HEK293 (cell line): ENCODE data around the gene COQ10B.

Experiments used
- CTCF ChIA-PET: fragments of 350-600 bp; formaldehyde crosslinking; extraction: SDS; loops from one replicate; lab custom pipeline; 2021; ENCODE audit warnings: antibody characterized with exemption; lab: Yijun Ruan, JAX
- POLR2A ChIA-PET: fragments of 300-600 bp; formaldehyde crosslinking; extraction: SDS; loops from one replicate; lab custom pipeline; 2020; ENCODE audit warnings: antibody characterized with exemption, inconsistent platforms; lab: Yijun Ruan, JAX
- H3K27ac ChIP-seq: fragments of 200-500 bp; sonication (Bioruptor generic); 2 replicates; pipeline ENCODE4 v1.5.1; 2014; ENCODE audit warnings: low read depth, low read length, control low read depth, inconsistent platforms; ENCODE audit errors: extremely low read depth
- H3K36me3 ChIP-seq, 2 experiments: fragments of 200-500 bp in 1 of 2; sonication (Bioruptor generic) in 1 of 2; 1 replicate in 1 of 2; 2 replicates in 1 of 2; pipeline ENCODE4 v1.5.1; 2014 to 2017; ENCODE audit warnings: inconsistent platforms in 2 of 2, low read length in 2 of 2; ENCODE audit not compliant: control insufficient read depth in 2 of 2, insufficient read depth in 1 of 2
- H3K4me1 ChIP-seq: fragments of 200-500 bp; sonication (Bioruptor generic); 2 replicates; pipeline ENCODE4 v1.5.1; 2014; ENCODE audit warnings: mild to moderate bottlenecking, low read length, inconsistent platforms; ENCODE audit not compliant: control insufficient read depth, insufficient read depth
- H3K4me3 ChIP-seq: 2 replicates; pipeline ENCODE4 v1.5.1; 2011; ENCODE audit warnings: low read depth, mild to moderate bottlenecking, control low read depth, low read length, moderate library complexity
- H3K9me3 ChIP-seq: fragments of 200-500 bp; sonication (Bioruptor generic); 2 replicates; pipeline ENCODE4 v1.5.1; 2014; ENCODE audit warnings: low read depth, low read length, inconsistent platforms; ENCODE audit not compliant: control insufficient read depth, insufficient read depth
- BCL11B ChIP-seq: fragments of 450-650 bp; formaldehyde crosslinking; IDR thresholded peaks from 2 replicates; pipeline ENCODE4 v1.5.1; 2016; ENCODE audit warnings: low read depth, missing biosample characterization, missing genetic modification characterization
- HOXC10 ChIP-seq: sonication (generic); formaldehyde crosslinking; IDR thresholded peaks from 2 replicates; pipeline ENCODE4 v1.8.1; 2023; ENCODE audit warnings: mild to moderate bottlenecking, missing genetic modification reagents
- MZF1 ChIP-seq: fragments of 450-650 bp; formaldehyde crosslinking; IDR thresholded peaks from 2 replicates; pipeline ENCODE4 v1.5.1; 2017; ENCODE audit warnings: missing biosample characterization, missing genetic modification characterization, borderline replicate concordance
- OSR2 ChIP-seq: fragments of 450-650 bp; formaldehyde crosslinking; IDR thresholded peaks from 2 replicates; pipeline ENCODE4 v1.5.1; 2016; ENCODE audit warnings: missing biosample characterization, missing genetic modification characterization
- PRDM1 ChIP-seq: fragments of 450-650 bp; formaldehyde crosslinking; IDR thresholded peaks from 2 replicates; pipeline ENCODE4; 2016; ENCODE audit warnings: missing biosample characterization, missing genetic modification characterization
- PRDM10 ChIP-seq: fragments of 450-650 bp; formaldehyde crosslinking; IDR thresholded peaks from 2 replicates; pipeline ENCODE4 v1.5.1; 2016; ENCODE audit warnings: missing biosample characterization, missing genetic modification characterization
- SCRT1 ChIP-seq: fragments of 450-650 bp; formaldehyde crosslinking; IDR thresholded peaks from 2 replicates; pipeline ENCODE4 v1.5.1; 2016; ENCODE audit warnings: missing biosample characterization, missing genetic modification characterization, borderline replicate concordance
- SCRT2 ChIP-seq: fragments of 450-650 bp; formaldehyde crosslinking; IDR thresholded peaks from 2 replicates; pipeline ENCODE4 v1.5.1; 2016; ENCODE audit warnings: missing biosample characterization, missing genetic modification characterization
- SP2 ChIP-seq: fragments of 450-650 bp; formaldehyde crosslinking; IDR thresholded peaks from 2 replicates; pipeline ENCODE4 v1.5.1; 2016; ENCODE audit warnings: missing biosample characterization, missing genetic modification characterization
- SP7 ChIP-seq: fragments of 450-650 bp; formaldehyde crosslinking; IDR thresholded peaks from 2 replicates; pipeline ENCODE4 v1.5.1; 2016; ENCODE audit warnings: missing biosample characterization, missing genetic modification characterization
- ZBTB48 ChIP-seq: fragments of 450-650 bp; formaldehyde crosslinking; IDR thresholded peaks from 2 replicates; pipeline ENCODE4 v1.5.1; 2016; ENCODE audit warnings: missing biosample characterization, missing genetic modification characterization
- ZNF112 ChIP-seq: fragments of 450-650 bp; formaldehyde crosslinking; IDR thresholded peaks from 2 replicates; pipeline ENCODE4 v1.5.0; 2017; ENCODE audit warnings: missing biosample characterization, missing genetic modification characterization
- ZNF114 ChIP-seq: fragments of 450-650 bp; formaldehyde crosslinking; IDR thresholded peaks from 2 replicates; pipeline ENCODE4 v1.5.0; 2017; ENCODE audit warnings: missing biosample characterization, missing genetic modification characterization
- ZNF140 ChIP-seq: fragments of 450-650 bp; formaldehyde crosslinking; IDR thresholded peaks from 2 replicates; pipeline ENCODE4 v1.5.1; 2016; ENCODE audit warnings: missing biosample characterization, missing genetic modification characterization
- ZNF311 ChIP-seq: fragments of 450-650 bp; formaldehyde crosslinking; IDR thresholded peaks from 2 replicates; pipeline ENCODE4 v1.5.1; 2017; ENCODE audit warnings: missing biosample characterization, missing genetic modification characterization, borderline replicate concordance
- ZNF335 ChIP-seq: fragments of 450-650 bp; formaldehyde crosslinking; conservative IDR thresholded peaks from 2 replicates; pipeline ENCODE4 v1.5.1; 2016; ENCODE audit warnings: missing biosample characterization, missing genetic modification characterization
- ZNF341 ChIP-seq: fragments of 450-650 bp; formaldehyde crosslinking; IDR thresholded peaks from 2 replicates; pipeline ENCODE4; 2016; ENCODE audit warnings: low read depth, missing biosample characterization, missing genetic modification characterization
- ZNF610 ChIP-seq: fragments of 450-650 bp; formaldehyde crosslinking; IDR thresholded peaks from 2 replicates; pipeline ENCODE4 v1.5.1; 2016; ENCODE audit warnings: missing biosample characterization, missing genetic modification characterization, borderline replicate concordance
- ZNF692 ChIP-seq: fragments of 450-650 bp; formaldehyde crosslinking; IDR thresholded peaks from 2 replicates; pipeline ENCODE4 v1.5.1; 2016; ENCODE audit warnings: missing biosample characterization, missing genetic modification characterization
- ZNF791 ChIP-seq: fragments of 450-650 bp; formaldehyde crosslinking; IDR thresholded peaks from 2 replicates; pipeline ENCODE4 v1.5.1; 2016; ENCODE audit warnings: missing biosample characterization, missing genetic modification characterization
- TF ChIP-seq, protein P1 (sequence below): fragments of 450-650 bp; formaldehyde crosslinking; IDR thresholded peaks from 2 replicates; pipeline ENCODE4 v1.5.1; 2016; ENCODE audit warnings: missing biosample characterization, missing genetic modification characterization

The COQ10B gene

GRCh38 chr2:197453914-197454398 is 604 bp downstream of the COQ10B start:
- TF ChIP-seq MZF1, result no peak
- peak; percentile 43; the same call in 1 of the 2 replicates for TF ChIP-seq OSR2 (tag by site-specific recombination)
- TF ChIP-seq SP2 (tag by site-specific recombination), result no peak
- TF ChIP-seq ZNF112 (tag by site-specific recombination), result no peak
- peak; percentile 89 for TF ChIP-seq SCRT2
- TF ChIP-seq, protein P1, sequence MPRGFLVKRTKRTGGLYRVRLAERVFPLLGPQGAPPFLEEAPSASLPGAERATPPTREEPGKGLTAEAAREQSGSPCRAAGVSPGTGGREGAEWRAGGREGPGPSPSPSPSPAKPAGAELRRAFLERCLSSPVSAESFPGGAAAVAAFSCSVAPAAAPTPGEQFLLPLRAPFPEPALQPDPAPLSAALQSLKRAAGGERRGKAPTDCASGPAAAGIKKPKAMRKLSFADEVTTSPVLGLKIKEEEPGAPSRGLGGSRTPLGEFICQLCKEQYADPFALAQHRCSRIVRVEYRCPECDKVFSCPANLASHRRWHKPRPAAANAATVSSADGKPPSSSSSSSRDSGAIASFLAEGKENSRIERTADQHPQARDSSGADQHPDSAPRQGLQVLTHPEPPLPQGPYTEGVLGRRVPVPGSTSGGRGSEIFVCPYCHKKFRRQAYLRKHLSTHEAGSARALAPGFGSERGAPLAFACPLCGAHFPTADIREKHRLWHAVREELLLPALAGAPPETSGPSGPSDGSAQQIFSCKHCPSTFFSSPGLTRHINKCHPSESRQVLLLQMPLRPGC (tag by site-specific recombination), result 0 out of 2 replicates have a peak, but pooled peaks have one; percentile 7
- TF ChIP-seq ZNF140, result no peak
- TF ChIP-seq ZNF791 (tag by site-specific recombination), result no peak
- TF ChIP-seq SP7 (tag by site-specific recombination), result no peak; the same call in 1 of the 2 replicates
- no peak for TF ChIP-seq ZNF114 (tag by site-specific recombination)
- no peak for TF ChIP-seq ZBTB48 (tag by site-specific recombination)
- no peak for TF ChIP-seq ZNF692 (tag by site-specific recombination)
- 0 out of 2 replicates have a peak, but pooled peaks have one; percentile 5 for TF ChIP-seq BCL11B (tag by site-specific recombination)
- TF ChIP-seq SCRT1, result peak; percentile 73; the same call in 1 of the 2 replicates
- TF ChIP-seq ZNF335 (tag by site-specific recombination), result peak; percentile 27; the same call in 1 of the 2 replicates
- TF ChIP-seq ZNF610 (tag by site-specific recombination), result peak; percentile 6; the same call in 1 of the 2 replicates
- TF ChIP-seq PRDM1 (tag by site-specific recombination), result peak; percentile 24; the same call in 1 of the 2 replicates
- TF ChIP-seq PRDM10 (tag by site-specific recombination), result peak; percentile 91
- no peak for TF ChIP-seq ZNF311 (tag by site-specific recombination)
- peak; percentile 99; the same call in 1 of the 2 replicates for TF ChIP-seq ZNF341
- 0 out of 2 replicates have a peak, but pooled peaks have one; percentile 7 for TF ChIP-seq HOXC10
- no peaks in the 10 kb centered on the region for H3K36me3 ChIP-seq
- H3K4me3 ChIP-seq, result peak overlapping the region; percentile 93
- peak overlapping the region; percentile 93 for H3K27ac ChIP-seq
- CTCF ChIA-PET, result no interaction called here
- no peaks in the 10 kb centered on the region for H3K9me3 ChIP-seq
- no peaks in the 10 kb centered on the region for H3K4me1 ChIP-seq
- POLR2A ChIA-PET, result interaction anchor here (1.3 to 3.1 kb wide), 3 partner anchors 11 to 46 kb away, joined by 5 to 69 read pairs (median 35); partner anchors contain the start of genes HSPD1, HSPE1 and SF3B1
